Astrocyte of the cerebellum (primary cell): ENCODE measurements around the gene ALKBH5.
A peak's percentile ranks its signal among the peaks of the same experiment; 100 is the strongest.

Source experiments
- DNase-seq: peaks from one replicate; pipeline ENCODE4 v3.0.0-alpha.2; 2011; ENCODE audit warnings: low read depth
- H3K4me3 ChIP-seq: 2 replicates; pipeline ENCODE4 v1.5.1; 2011; ENCODE audit warnings: mild to moderate bottlenecking, low read depth, low read length, moderate library complexity
- CTCF ChIP-seq: IDR thresholded peaks from 2 replicates; pipeline ENCODE4 v1.5.1; 2012; ENCODE audit warnings: low read length, low read depth, moderate library complexity, mild to moderate bottlenecking; ENCODE audit errors: missing control alignments
- in situ Hi-C: cut with HindIII; loops from 2 replicates; pipeline ENCODE4 v1.10.0; 2017; ENCODE audit warnings: low sequenced_read_pairs

The ALKBH5 gene

DNA sequence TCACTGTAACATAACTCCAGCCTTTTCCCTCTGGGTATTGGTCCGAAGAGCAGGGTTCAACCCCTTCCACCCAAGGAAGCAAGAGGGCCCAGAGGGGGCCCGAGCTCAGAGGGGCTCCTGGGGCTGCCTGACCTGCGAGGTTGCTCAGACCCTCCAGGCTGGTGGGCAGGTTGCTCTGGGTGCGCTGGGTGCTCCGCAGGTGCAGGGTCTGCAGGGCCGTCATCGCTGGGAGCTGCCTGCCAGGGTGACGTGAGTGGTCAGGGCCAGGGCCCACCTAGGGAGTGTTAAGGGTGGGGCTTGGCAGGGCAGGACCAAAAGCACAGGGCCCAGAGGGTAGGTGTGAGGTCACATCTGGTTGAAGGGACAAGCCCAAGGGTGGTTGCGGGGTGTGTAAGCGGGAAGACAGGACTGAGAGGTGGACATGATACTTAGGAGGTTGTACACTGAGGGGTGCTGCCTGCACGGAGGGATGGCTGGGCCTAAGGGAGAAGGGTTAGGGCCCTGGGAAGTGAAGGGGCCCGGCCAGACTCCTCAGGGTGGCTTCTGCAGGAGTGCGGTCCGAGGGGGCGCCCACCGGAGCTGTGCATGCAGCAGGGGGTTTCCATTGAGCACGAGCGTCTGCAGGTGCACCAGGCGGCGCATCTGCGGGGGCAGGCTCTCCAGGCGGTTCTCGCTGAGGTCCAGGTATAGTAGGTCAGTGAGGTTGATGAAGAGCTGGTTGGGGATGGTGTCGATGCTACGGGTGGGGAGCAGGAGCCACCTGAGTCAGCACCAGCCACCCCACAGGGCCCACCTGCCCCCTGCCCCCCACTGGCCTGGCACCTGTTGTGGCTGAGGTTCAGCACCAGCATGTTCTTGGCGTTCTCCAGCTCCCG, 70.6 kb downstream of the ALKBH5 start:
- no peak for DNase-seq
- no peak overlapping the region for H3K4me3 ChIP-seq
- in situ Hi-C loops = no loop called here
- TF ChIP-seq CTCF = no peak

DNA sequence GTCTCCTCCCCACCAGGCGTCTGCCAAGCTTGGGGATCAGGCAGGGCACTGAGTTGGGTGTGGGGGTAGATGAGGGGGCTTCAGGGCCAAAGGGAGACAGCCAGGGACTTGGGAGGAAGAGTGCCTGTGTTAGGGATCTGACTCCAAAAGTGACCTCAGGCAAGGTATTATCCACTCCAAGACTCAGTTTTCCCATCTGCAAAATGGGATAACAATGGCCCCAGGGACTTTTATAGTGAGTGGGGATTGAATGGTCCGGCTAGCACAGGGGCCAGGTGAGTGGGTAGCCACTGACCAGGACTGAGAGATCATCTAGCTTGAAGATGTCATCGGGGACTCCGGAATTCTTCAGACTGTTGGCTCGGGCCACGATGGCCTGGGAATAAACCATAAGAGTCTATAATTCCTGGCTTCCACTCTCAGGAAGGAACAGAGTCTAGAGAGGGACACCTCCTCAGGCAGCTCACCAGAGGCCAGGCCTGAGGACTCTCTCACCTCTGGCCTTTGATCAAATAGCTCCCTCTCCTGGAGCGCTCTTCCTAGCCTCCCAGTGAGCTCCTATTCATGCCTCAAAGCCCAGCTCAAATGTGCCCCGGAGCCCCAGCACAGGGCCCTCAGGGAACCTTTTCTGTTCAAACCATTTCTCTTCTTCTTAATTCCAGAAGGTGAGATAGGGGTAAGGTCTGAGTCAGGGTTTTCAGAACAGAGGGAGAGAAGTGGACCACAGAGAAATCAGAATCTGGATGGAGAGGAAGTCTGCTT, 71.4 kb downstream of the ALKBH5 start:
- DNase-seq = no peak
- in situ Hi-C loops = no loop called here
- TF ChIP-seq CTCF = no peak
- H3K4me3 ChIP-seq = no peak overlapping the region

DNA sequence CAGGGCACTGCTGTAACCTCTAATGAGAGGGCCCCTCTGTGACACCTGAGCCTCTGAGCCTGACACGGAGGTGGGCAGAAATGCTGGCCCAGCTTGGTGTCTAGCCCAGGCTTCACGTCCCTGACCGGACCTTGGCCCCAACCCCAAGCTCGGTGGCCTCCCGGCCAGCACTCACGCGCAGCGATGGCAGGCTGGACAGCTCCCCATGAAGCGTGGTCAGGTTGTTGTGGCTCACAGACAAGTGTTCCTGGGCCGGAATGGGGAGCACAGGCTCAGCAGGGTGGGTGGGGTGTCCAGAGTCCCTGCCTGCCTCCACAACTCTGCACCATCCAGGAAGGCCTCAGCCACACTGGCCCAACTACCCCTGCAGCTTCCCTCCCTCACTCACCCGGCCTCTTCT, 72.7 kb downstream of the ALKBH5 start:
- no peak for DNase-seq
- in situ Hi-C loops = no loop called here
- no peak for TF ChIP-seq CTCF
- no peak overlapping the region for H3K4me3 ChIP-seq

DNA sequence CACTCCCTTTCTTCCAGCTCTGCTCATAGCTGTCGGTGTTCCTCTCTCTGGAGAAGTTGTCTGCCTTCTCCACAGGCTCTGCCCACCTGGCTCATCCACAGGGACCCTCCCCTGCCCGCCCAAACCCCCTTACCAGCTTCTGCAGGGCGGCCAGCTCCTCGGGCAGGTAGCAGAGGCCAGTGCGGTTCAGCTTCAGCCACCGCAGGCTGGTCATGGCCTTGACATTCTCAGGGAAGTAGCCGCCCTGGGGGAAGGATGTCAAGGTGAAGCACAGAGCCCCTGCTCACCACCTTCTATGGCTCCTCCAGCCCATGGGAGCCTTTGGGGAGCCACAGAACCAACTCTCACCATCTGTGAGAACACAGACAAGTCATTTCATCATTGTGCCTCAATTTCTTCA, 73.1 kb downstream of the ALKBH5 start:
- DNase-seq = no peak
- TF ChIP-seq CTCF = no peak
- in situ Hi-C loops = no loop called here
- peak overlapping the region; percentile 93 for H3K4me3 ChIP-seq

DNA sequence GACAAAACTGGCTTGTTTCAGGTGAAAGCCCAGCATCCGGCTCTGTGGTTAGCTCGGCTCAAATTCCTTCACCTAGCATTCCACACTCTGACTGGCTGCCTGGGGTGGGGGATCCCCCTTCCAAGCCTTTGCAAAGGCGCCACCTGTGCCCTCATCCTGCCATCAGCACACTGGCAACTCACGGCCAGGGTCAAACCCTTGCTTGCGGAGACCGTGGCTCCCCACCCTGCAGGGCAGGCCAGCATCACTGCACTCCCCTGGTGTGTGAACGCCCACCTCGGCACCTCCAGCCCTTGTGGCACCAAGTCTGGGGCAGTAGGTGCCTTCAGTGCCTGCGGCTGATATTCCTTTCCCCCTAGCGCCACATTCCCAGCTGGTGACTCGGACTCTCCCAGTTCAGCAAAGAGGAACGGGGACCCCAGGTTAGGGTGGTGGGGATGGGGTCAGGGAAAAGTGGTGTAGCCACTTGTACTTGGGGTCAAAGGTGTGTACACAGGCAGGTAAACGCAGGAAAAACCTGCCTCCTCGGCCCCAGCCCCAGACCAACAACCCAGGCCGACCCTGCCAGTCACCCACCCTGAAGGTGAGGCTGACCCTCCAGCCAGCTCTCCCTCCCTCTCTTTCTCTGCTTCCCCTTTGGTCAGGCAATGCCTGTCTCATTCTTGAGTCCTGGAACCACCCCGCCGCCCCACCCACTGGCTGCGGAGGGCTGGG, 73.8 kb downstream of the ALKBH5 start:
- H3K4me3 ChIP-seq = peak overlapping the region; percentile 93
- no peak for TF ChIP-seq CTCF
- DNase-seq = no peak
- in situ Hi-C loops = no loop called here

DNA sequence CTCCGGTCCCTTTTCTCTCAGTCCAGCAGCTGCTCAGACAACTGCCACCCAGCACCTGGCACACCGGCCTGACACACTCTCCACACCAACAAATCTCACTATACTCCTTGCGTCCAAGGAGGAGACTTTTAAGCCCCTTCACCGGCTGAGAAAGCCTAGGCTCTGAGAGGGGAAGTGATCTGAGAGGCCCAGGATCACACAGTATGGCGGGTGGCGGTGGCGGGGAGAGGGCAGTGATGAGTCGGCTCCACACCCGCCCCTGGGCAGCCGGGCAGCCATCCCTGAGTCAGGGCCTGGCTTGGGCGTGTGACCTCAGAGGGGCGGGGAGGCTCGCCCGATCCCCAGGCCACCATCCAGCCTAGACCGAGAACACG, 74.3 kb downstream of the ALKBH5 start:
- DNase-seq = no peak
- peak overlapping the region; percentile 93 for H3K4me3 ChIP-seq
- in situ Hi-C loops = no loop called here
- TF ChIP-seq CTCF = no peak
